GM23338 (cell line): ENCODE results near the gene GPRIN2. TPM values are rescaled to one million over a fixed set of nuclear protein-coding genes. Genes with fewer than 3 reads are reported as not detected.

ENCODE experiments used
- ATAC-seq: fragments of 200-7000 bp; cut with Tn5 transposase; 3 replicates; pipeline ENCODE4 v1.9.1; 2020
- DNase-seq: peaks from one replicate; pipeline ENCODE4 v3.0.0-alpha.2; 2015; ENCODE audit warnings: low spot score
- H2AFZ ChIP-seq: fragments of 200-600 bp; sonication (generic); 2 replicates; pipeline ENCODE4 v1.8.0; 2016; ENCODE audit warnings: antibody characterized with exemption, mild to moderate bottlenecking, moderate library complexity
- H3F3A ChIP-seq: fragments of 200-600 bp; sonication (generic); replicated peaks from 2 replicates; pipeline ENCODE4 v1.8.0; 2017; ENCODE audit warnings: antibody characterized with exemption, mixed run types, low read depth
- H3K27ac ChIP-seq: fragments of 200-600 bp; sonication (generic); 2 replicates; pipeline ENCODE4 v1.6.1; 2016; ENCODE audit warnings: low read depth
- H3K27me3 ChIP-seq: fragments of 200-600 bp; sonication (generic); 2 replicates; pipeline ENCODE4 v1.8.0; 2016; ENCODE audit warnings: mild to moderate bottlenecking, mixed run types, moderate library complexity; ENCODE audit not compliant: insufficient read depth
- H3K36me3 ChIP-seq: fragments of 200-600 bp; sonication (generic); 2 replicates; pipeline ENCODE4 v1.8.0; 2016; ENCODE audit warnings: mild to moderate bottlenecking; ENCODE audit not compliant: insufficient read depth
- H3K4me1 ChIP-seq: fragments of 200-600 bp; sonication (generic); 2 replicates; pipeline ENCODE4 v1.8.0; 2016; ENCODE audit warnings: mild to moderate bottlenecking, moderate library complexity; ENCODE audit not compliant: insufficient read depth
- H3K4me2 ChIP-seq: fragments of 200-600 bp; sonication (generic); 2 replicates; pipeline ENCODE4 v1.7.1; 2017; ENCODE audit warnings: mixed run types
- H3K4me3 ChIP-seq: fragments of 200-600 bp; sonication (generic); 2 replicates; pipeline ENCODE4 v1.6.1; 2016; ENCODE audit warnings: mixed run types
- H3K79me2 ChIP-seq: fragments of 200-600 bp; sonication (generic); replicated peaks from 2 replicates; pipeline ENCODE4 v1.8.0; 2017; ENCODE audit warnings: mild to moderate bottlenecking; ENCODE audit not compliant: insufficient read depth
- H3K9me2 ChIP-seq: fragments of 200-600 bp; sonication (generic); 2 replicates; pipeline ENCODE4 v1.8.0; 2017; ENCODE audit not compliant: insufficient read depth
- H4K20me1 ChIP-seq: fragments of 200-600 bp; sonication (generic); replicated peaks from 2 replicates; pipeline ENCODE4 v1.8.0; 2017; ENCODE audit warnings: mild to moderate bottlenecking; ENCODE audit not compliant: insufficient read depth
- H3K27ac Mint-ChIP-seq: 2 replicates; pipeline ENCODE4 v1.8.0; 2020; ENCODE audit warnings: inconsistent platforms, mild to moderate bottlenecking, moderate library complexity, mixed read lengths
- H3K27me3 Mint-ChIP-seq: 3 replicates; pipeline ENCODE4 v1.8.0; 2022; ENCODE audit warnings: low read depth, mild to moderate bottlenecking, moderate library complexity, mixed read lengths, inconsistent platforms; ENCODE audit not compliant: insufficient read depth, poor library complexity
- H3K36me3 Mint-ChIP-seq: 3 replicates; pipeline ENCODE4 v1.8.0; 2021; ENCODE audit warnings: low read depth, mild to moderate bottlenecking, inconsistent platforms, moderate library complexity, mixed read lengths
- H3K4me1 Mint-ChIP-seq: 3 replicates; pipeline ENCODE4 v1.8.0; 2020; ENCODE audit warnings: mild to moderate bottlenecking, inconsistent platforms, mixed read lengths
- H3K4me3 Mint-ChIP-seq: 3 replicates; pipeline ENCODE4 v1.8.0; 2021; ENCODE audit warnings: moderate library complexity, mild to moderate bottlenecking, inconsistent platforms, mixed read lengths
- H3K9me3 Mint-ChIP-seq: 3 replicates; pipeline ENCODE4 v1.8.0; 2020; ENCODE audit warnings: moderate library complexity, mild to moderate bottlenecking, inconsistent platforms, mixed read lengths
- CREB1 ChIP-seq: fragments of 250-450 bp; sonication (Bioruptor Pico); IDR thresholded peaks from 2 replicates; pipeline ENCODE4 v1.5.0; 2020; ENCODE audit warnings: low read depth, mild to moderate bottlenecking, moderate library complexity
- EZH2 ChIP-seq: fragments of 200-600 bp; sonication (generic); IDR thresholded peaks from one replicate; pipeline ENCODE4 v1.8.0; 2017; ENCODE audit warnings: antibody characterized with exemption, mild to moderate bottlenecking, low read depth; ENCODE audit not compliant: unreplicated experiment
- EZH2phosphoT487 ChIP-seq: fragments of 200-600 bp; sonication (generic); IDR thresholded peaks from one replicate; pipeline ENCODE4 v1.8.1; 2018; ENCODE audit warnings: antibody characterized with exemption; ENCODE audit not compliant: unreplicated experiment
- JUNB ChIP-seq: IDR thresholded peaks from one replicate; pipeline ENCODE4 v1.6.1; 2016; ENCODE audit warnings: antibody characterized with exemption; ENCODE audit not compliant: unreplicated experiment
- NANOG ChIP-seq: IDR thresholded peaks from 2 replicates; pipeline ENCODE4 v1.6.1; 2016; ENCODE audit warnings: antibody characterized with exemption, borderline replicate concordance
- POLR2AphosphoS5 ChIP-seq: IDR thresholded peaks from 2 replicates; pipeline ENCODE4 v1.6.1; 2016; ENCODE audit warnings: antibody characterized with exemption, low read depth
- STAT1 ChIP-seq: IDR thresholded peaks from one replicate; pipeline ENCODE4 v1.6.1; 2016; ENCODE audit warnings: antibody characterized with exemption; ENCODE audit not compliant: unreplicated experiment
- ZNF331 ChIP-seq: fragments of 250-450 bp; sonication (Bioruptor Pico); IDR thresholded peaks from 2 replicates; pipeline ENCODE4 v1.5.0; 2020; ENCODE audit warnings: low read depth, mild to moderate bottlenecking, moderate library complexity
- ZNF462 ChIP-seq: fragments of 250-450 bp; sonication (Bioruptor Pico); IDR thresholded peaks from 2 replicates; pipeline ENCODE4 v1.5.0; 2020; ENCODE audit warnings: mild to moderate bottlenecking, moderate library complexity
- polyA plus RNA-seq: library from polyadenylated mRNA; unstranded; fragments of >200 nt; fragmentation: Nextera tagmentation; extraction: Ambion mirVana; gene quantifications from 2 replicates; pipeline ENCODE4 v1.2.1, GENCODE V29; 2016
- total RNA-seq: library from RNA; depleted of rRNA; stranded (reverse); fragments of >200 nt; shearing (Covaris generic); gene quantifications from 2 replicates; pipeline ENCODE4 v1.2.3, GENCODE V29; 2014
- TF ChIP-seq, protein P1 (sequence below): IDR thresholded peaks from one replicate; pipeline ENCODE4 v1.6.1; 2018; ENCODE audit warnings: antibody characterized with exemption; ENCODE audit not compliant: unreplicated experiment
- TF ChIP-seq, protein P2 (sequence below), 2 experiments: fragments of 200-600 bp in 1 of 2; sonication (generic) in 1 of 2; conservative IDR thresholded peaks; 2 replicates each; pipeline versions ENCODE4 v1.5.1 to v1.6.1; 2016 to 2017; ENCODE audit warnings: antibody characterized with exemption in 2 of 2, low read depth in 2 of 2, mild to moderate bottlenecking in 2 of 2, moderate library complexity in 1 of 2

GPRIN2 gene
- total and polyA plus RNA-seq, 2 experiments from 2014 or later = 2.9 to 28.5 TPM

- H3K36me3 Mint-ChIP-seq = no peaks in the 10 kb centered on the region
- H3F3A ChIP-seq = peaks cover 7% of the 10 kb centered on the region
- H3K27me3 ChIP-seq = no peaks in the 10 kb centered on the region
- no peaks in the 10 kb centered on the region for H3K79me2 ChIP-seq
- no peaks in the 10 kb centered on the region for H3K9me3 Mint-ChIP-seq
- peak overlapping the region; percentile 76 for H2AFZ ChIP-seq
- 0 out of 2 replicates have a peak, but pooled peaks cover 7% of the 10 kb centered on the region for H3K4me1 ChIP-seq
- no peaks in the 10 kb centered on the region for H3K4me1 Mint-ChIP-seq
- H3K4me2 ChIP-seq = no peak overlapping the region
- no peak overlapping the region for H3K27ac Mint-ChIP-seq
- no peaks in the 10 kb centered on the region for H4K20me1 ChIP-seq
- H3K27me3 Mint-ChIP-seq = peaks cover 4% of the 10 kb centered on the region
- no peaks in the 10 kb centered on the region; the same call in 1 of the 2 replicates for H3K36me3 ChIP-seq
- no peak overlapping the region for H3K27ac ChIP-seq
- peaks cover 24% of the 10 kb centered on the region for H3K9me2 ChIP-seq
- H3K4me3 Mint-ChIP-seq = no peak overlapping the region
- no peak overlapping the region for H3K4me3 ChIP-seq
- DNase-seq (no peak), ATAC-seq (no peak)
- TF ChIP-seq EZH2phosphoT487 = no peak
- TF ChIP-seq, protein P1, sequence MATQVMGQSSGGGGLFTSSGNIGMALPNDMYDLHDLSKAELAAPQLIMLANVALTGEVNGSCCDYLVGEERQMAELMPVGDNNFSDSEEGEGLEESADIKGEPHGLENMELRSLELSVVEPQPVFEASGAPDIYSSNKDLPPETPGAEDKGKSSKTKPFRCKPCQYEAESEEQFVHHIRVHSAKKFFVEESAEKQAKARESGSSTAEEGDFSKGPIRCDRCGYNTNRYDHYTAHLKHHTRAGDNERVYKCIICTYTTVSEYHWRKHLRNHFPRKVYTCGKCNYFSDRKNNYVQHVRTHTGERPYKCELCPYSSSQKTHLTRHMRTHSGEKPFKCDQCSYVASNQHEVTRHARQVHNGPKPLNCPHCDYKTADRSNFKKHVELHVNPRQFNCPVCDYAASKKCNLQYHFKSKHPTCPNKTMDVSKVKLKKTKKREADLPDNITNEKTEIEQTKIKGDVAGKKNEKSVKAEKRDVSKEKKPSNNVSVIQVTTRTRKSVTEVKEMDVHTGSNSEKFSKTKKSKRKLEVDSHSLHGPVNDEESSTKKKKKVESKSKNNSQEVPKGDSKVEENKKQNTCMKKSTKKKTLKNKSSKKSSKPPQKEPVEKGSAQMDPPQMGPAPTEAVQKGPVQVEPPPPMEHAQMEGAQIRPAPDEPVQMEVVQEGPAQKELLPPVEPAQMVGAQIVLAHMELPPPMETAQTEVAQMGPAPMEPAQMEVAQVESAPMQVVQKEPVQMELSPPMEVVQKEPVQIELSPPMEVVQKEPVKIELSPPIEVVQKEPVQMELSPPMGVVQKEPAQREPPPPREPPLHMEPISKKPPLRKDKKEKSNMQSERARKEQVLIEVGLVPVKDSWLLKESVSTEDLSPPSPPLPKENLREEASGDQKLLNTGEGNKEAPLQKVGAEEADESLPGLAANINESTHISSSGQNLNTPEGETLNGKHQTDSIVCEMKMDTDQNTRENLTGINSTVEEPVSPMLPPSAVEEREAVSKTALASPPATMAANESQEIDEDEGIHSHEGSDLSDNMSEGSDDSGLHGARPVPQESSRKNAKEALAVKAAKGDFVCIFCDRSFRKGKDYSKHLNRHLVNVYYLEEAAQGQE = no peak
- TF ChIP-seq STAT1 = no peak
- TF ChIP-seq, protein P2, sequence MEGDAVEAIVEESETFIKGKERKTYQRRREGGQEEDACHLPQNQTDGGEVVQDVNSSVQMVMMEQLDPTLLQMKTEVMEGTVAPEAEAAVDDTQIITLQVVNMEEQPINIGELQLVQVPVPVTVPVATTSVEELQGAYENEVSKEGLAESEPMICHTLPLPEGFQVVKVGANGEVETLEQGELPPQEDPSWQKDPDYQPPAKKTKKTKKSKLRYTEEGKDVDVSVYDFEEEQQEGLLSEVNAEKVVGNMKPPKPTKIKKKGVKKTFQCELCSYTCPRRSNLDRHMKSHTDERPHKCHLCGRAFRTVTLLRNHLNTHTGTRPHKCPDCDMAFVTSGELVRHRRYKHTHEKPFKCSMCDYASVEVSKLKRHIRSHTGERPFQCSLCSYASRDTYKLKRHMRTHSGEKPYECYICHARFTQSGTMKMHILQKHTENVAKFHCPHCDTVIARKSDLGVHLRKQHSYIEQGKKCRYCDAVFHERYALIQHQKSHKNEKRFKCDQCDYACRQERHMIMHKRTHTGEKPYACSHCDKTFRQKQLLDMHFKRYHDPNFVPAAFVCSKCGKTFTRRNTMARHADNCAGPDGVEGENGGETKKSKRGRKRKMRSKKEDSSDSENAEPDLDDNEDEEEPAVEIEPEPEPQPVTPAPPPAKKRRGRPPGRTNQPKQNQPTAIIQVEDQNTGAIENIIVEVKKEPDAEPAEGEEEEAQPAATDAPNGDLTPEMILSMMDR (conservative IDR thresholded peaks at IDR 0.05; ENCODE audit: low read depth in 2 of 2) = no peak
- TF ChIP-seq NANOG = no peak
- no peak for TF ChIP-seq POLR2AphosphoS5
These were observed 35.5 kb downstream of the GPRIN2 start for GRCh38 chr10:46520941-46521340.

DNA sequence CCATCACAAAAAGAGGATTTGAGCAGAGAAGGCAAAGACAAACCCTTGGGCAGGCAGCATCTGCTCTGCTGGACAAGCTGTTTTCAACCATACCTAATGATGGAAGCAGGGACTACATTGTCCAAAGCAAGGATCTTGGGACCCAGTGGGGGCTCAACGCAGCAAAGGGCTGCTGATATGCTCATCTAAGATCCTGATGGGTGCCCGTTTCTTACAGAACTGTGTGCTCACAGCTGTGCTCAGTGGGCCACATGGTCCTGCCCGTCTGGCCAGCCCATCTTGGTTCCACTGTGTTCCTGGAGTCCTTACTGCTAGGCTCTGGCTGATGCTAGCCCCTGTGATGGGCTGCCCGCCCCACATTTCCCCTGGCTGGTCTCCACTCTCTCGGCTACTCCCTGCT lies 36.1 kb downstream of the GPRIN2 start:
- Mint-ChIP-seq H3K9me3 (no peaks in the 10 kb centered on the region), H3K36me3 (no peaks in the 10 kb centered on the region), H3K27ac (no peak overlapping the region), H3K27me3 (peaks cover 4% of the 10 kb centered on the region), H3K4me3 (no peak overlapping the region), H3K4me1 (no peaks in the 10 kb centered on the region)
- Histone ChIP-seq H3K4me2 (no peak overlapping the region), H2AFZ (peak overlapping the region; percentile 76), H3K9me2 (peaks cover 18% of the 10 kb centered on the region; the same call in 1 of the 2 replicates), H3K4me3 (no peak overlapping the region), H3K4me1 (0 out of 2 replicates have a peak, but pooled peaks cover 7% of the 10 kb centered on the region), H3K36me3 (no peaks in the 10 kb centered on the region; the same call in 1 of the 2 replicates), H4K20me1 (no peaks in the 10 kb centered on the region), H3K27me3 (no peaks in the 10 kb centered on the region), H3F3A (peaks cover 1% of the 10 kb centered on the region), H3K79me2 (no peaks in the 10 kb centered on the region), H3K27ac (no peak overlapping the region)
- ATAC-seq (no peak), DNase-seq (no peak)
- TF ChIP-seq ZNF331 (CRISPR knock-in tag) (no peak), CREB1 (CRISPR knock-in tag) (no peak), ZNF462 (CRISPR knock-in tag) (no peak), NANOG (no peak), EZH2 (no peak), JUNB (no peak)
